Posterior vena cava (tissue), 2 donors: Measurements from ENCODE around the gene BCKDK. TPM values are rescaled to one million over a fixed set of nuclear protein-coding genes. Genes with fewer than 3 reads are reported as not detected.
A peak's percentile ranks its signal among the peaks of the same experiment; 100 is the strongest.
"Not testable (repeated sequence)": the region's sequence is repeated elsewhere in the genome, so short reads cannot be mapped to it uniquely, and the experiment has no call there.

Experiments
- DNase-seq: peaks from one replicate; pipeline ENCODE4 v3.0.0-alpha.2; 2020; ENCODE audit warnings: low spot score
- intact Hi-C, 2 donors: fragments of 100-400 bp; cut with DNase I; formaldehyde crosslinking; loops; one replicate each; pipeline versions ENCODE4 v1.14.1 to v1.14.2; 2022 to 2023
- total RNA-seq, 2 donors: library from RNA; stranded (reverse); fragmentation: NEBNext Ultra II Directional; extraction: Animal tissue kit (Norgen Biotek cat#: 25700); gene quantifications; one replicate each; pipeline ENCODE4 v1.2.1, GENCODE V29; 2021
- donor health status: DM: yes; HTN: yes; CAD: no.
- donor health status: DM: yes; HTN: yes; CAD: no.

Gene BCKDK
- total RNA-seq, 2 donors from 2014 or later, result 29.8 to 30.6 TPM

- intact Hi-C loops, result loop anchor here in 1 of 2 donors (10.0 kb wide), 1 partner anchor 374 kb away; no protein-coding TSS in a partner anchor
- no peak for DNase-seq
These were observed 19.0 kb upstream of the BCKDK start for GRCh38 chr16:31089199-31089598.

DNA sequence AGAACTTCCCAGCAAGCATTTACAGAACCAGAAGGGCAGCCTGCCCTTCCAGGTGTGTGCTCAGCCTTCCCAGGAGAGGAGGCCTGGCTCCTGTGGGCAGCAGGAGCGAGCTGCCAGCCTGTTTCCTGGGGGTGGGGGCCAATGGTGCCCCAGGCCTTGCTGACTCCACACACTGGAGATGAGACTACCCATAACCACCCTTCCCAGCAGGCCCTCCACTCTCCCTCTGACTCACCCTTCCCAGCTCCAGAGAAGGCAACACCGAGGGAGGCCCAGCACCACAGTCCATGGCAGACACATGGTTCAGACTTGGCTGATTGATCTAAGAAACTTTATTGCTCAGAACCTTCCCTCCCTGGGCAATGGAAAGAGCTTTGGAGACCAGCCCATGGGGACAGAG, 17.6 kb upstream of the BCKDK start:
- intact Hi-C loops, result loop anchor here in 1 of 2 donors (10.0 kb wide), 1 partner anchor 106 kb away; the partner anchor contains the start of gene HSD3B7
- DNase-seq, result peak; percentile 50

DNA sequence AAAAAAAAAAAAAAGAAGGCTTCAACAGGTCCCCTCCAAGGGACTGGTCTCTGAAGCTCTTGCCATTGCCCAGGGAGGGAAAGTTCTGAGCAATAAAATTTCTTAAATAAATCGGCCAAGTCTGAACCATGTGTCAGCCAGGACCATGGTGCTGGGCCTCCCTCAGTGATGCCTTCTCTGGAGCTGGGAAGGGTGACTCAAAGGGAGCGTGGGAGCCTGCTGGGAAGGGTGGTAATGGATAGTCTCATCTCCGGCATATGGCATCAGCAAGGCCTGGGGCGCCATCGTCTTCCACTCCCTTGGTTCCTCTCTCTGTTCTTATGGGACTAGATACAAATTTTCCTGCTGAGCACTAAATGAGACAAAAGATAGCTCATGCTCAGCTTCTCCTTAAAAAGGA, 15.9 kb upstream of the BCKDK start:
- intact Hi-C loops, result loop anchor here in 1 of 2 donors (10.0 kb wide), 1 partner anchor 108 kb away; the partner anchor contains the start of gene HSD3B7
- DNase-seq, result peak; percentile 76

- peak; percentile 72 for DNase-seq
- intact Hi-C loops, result loop anchor here in 1 of 2 donors (10.0 kb wide), 1 partner anchor 108 kb away; the partner anchor contains the start of gene HSD3B7
These were observed 15.0 kb upstream of the BCKDK start for GRCh38 chr16:31093132-31093703.

GRCh38 chr16:31094088-31094423, 14.1 kb upstream of the BCKDK start:
- intact Hi-C loops, result loop anchor here in 1 of 2 donors (10.0 kb wide), 1 partner anchor 109 kb away; the partner anchor contains the start of gene HSD3B7
- DNase-seq, result no peak

DNA sequence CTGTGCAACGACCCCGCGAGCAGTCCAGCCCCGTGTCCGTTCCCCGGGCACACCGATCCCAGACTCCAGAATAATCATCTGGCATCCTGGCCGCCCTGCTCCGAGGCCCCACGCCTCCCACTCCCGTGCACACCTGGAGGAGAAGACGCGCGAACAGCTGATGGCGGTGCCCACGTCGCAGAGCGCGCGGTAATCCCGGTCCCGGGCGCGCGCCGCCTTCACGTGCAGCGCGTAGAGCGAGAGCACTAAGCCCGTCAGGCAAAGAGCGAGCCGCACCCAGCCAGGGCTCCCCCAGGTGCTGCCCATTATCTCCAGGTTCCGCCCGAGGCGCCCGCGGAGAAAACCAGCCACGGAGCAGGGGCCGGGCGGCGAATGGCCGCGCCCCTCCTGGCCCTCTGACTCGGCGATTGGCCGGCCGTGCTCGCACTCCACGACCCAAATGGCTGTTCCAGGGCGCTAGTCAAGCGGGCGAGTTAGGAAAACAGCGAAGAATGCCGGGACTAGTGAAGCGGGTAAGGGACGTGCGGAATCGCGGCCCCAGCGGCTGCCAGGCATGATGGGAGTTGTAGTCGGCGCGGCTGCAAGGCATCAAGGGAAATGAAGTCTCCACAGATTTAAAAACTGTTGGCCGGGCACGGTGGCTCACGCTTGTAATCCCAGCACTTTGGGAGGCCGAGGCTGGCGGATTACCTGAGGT, 13.6 kb upstream of the BCKDK start, which contains the start of gene VKORC1:
Gene VKORC1, minus strand, starts transcription at position 374 of the 697 bp plus-strand sequence. Its CDS starts 68 bp downstream, at position 306.
- peak; percentile 99 for DNase-seq
- intact Hi-C loops, result loop anchor here in 1 of 2 donors (10.0 kb wide), 1 partner anchor 110 kb away; the partner anchor contains the start of gene HSD3B7

GRCh38 chr16:31099860-31100638, 8.1 kb upstream of the BCKDK start:
- intact Hi-C loops, result loop anchor here in 1 of 2 donors (10.0 kb wide), 1 partner anchor 115 kb away; the partner anchor contains the start of gene HSD3B7
- no peak for DNase-seq

DNA sequence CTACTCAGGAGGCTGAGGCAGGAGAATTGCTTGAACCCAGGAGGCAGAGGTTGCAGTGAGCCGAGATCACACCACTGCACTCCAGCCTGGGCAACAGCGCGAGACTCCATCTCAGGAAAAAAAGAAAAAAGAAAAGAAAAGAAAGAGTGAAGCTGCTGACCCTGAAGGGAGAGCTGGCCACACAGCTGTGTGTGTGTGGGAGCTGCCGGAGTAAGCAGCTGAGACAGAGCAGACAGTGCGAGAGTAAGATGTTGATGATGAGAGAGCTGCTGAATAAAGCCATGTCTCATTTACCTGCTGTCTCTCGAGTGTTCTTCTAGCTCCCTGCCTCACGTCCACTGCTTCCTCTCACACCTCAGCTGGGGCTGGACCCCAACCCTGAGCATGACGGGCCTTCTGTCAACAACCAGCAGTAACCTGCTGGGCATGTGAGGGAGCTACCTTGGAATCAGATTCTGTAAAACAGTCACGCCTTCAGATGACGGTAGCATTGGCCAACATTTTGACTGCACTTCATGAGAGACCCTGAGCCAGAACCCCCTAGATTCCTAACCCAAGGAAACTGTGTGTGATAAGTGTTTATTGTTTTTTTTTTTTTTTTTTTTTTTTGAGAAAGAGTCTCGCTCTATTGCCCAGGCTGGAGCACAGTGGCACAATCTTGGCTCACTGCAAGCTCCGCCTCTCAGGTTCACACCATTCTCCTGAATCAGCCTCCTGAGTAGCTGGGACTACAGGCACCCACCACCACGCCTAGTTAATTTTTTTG, 7.1 kb upstream of the BCKDK start:
- intact Hi-C loops, DNase-seq: not testable (repeated sequence)

GRCh38 chr16:31105677-31106213, 2.4 kb upstream of the BCKDK start:
- intact Hi-C loops, result no loop called here
- DNase-seq, result peak; percentile 95

DNA sequence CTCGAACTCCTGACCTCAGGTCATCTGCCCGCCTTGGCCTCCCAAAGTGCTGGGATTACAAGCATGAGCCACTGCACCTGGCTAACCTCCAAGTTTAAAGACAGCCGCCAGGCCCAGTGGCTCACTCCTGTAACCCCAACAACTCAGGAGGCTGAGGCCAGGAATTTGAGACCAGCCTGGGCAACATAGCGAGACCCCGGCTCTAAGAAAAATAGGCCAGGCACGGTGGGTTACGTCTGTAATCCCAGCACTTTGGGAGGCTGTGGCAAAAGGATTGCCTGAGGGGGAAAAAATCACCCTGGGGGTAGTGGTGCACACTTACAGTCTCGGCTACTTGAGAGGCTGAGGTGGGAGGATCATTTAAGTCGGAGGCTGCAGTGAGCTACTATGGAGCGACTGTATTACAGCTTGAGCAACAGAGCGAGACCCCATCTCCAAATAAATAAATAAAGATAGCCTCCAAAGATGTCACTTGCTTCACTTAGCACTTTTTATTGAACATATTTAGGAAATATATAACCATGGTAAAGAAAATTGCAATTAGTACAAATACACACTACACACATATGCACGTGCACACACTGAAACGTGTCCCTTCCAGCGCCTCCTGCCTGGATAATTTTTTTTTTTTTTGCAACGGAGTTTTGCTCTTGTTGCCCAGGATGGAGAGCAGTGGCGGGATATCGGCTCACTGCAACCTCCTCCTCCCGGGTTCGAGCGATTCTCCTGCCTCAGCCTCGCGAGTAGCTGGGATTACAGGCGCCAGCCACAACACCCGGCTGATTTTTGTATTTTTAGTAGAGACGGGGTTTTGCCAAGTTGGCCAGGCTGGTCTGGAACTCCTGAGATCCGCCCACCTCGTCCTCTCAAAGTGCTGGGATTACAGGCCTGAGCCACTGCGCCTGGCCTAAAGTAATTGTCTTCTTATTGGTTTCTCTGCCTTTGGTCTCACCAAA, 1.4 kb upstream of the BCKDK start:
- DNase-seq, result no peak
- intact Hi-C loops, result no loop called here

DNA sequence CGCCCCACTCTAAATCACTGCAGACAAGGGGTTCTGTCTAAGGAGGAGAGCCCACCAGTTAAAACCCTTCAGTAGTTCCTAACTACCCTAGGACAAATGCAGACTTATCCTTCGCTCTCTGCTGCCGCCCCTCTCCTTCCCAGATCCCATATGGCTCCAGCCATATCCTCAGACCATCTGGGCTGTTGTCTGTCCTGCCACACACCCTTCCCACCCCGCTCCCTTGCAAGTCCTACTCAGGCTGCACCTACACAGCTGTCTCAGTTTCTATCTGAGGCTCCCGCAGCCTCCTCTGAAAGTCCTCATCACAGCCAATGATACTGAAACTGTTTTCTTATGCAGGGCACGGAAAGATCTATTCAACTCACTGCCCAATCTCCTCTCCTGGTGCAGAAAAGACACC, 720 bp upstream of the BCKDK start:
- intact Hi-C loops, result no loop called here

GRCh38 chr16:31108794-31109558, 790 bp downstream of the BCKDK start:
- intact Hi-C loops, result no loop called here
- no peak for DNase-seq

More for the DNA sequence above, 720 bp upstream of the BCKDK start:
- no peak for DNase-seq

DNA sequence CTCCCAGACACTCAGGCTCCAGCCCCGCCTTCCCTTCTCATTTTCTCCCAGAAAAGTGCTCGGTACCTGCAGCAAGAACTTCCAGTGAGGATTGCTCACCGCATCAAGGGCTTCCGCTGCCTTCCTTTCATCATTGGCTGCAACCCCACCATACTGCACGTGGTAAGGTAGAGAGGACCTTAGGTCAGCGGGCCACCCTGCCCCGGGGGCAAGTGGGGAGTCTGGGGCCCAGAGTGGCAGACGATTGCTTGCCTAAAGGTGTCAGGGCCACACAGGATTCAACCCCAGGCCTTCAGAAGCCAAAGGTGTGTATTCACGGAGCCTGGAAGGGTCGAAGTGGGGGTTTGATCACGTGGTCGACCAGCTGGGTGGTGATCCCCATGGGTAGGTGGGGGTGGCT, 1.4 kb downstream of the BCKDK start:
- DNase-seq, result no peak
- intact Hi-C loops, result no loop called here

DNA sequence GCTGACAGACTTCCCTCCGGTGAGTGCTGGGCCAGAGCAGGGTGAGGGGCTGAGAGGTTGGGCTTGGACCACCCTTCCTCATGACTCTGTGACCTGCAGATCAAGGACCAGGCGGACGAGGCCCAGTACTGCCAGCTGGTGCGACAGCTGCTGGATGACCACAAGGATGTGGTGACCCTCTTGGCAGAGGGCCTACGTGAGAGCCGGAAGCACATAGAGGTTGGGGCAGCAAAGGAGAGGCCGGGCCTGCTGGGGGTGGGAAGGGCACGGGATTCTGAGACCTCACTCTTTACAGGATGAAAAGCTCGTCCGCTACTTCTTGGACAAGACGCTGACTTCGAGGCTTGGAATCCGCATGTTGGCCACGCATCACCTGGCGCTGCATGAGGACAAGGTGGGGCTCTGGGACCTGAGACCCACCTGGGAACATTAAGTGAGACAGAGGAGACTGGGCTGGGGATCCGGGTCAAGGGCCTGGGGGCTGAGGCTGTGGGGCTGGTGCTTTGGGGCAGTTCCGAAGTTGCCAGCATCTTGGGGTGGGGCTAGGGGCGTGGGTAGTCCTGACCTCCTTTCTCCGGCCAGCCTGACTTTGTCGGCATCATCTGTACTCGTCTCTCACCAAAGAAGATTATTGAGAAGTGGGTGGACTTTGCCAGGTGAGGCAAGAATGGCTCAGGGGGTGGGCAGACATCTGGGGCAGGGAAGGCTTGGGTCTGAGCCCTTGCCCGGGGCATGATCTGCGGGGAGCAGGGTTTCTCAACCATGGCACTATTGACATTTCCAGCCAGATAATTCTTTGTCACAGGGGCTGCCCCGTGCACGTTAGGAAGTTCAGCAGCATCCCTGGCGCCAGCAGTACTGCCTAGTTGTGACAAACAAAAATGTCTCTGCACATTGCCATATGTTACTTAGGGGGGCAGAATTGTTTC, 2.2 kb downstream of the BCKDK start:
- intact Hi-C loops, result no loop called here
- DNase-seq, result no peak

DNA sequence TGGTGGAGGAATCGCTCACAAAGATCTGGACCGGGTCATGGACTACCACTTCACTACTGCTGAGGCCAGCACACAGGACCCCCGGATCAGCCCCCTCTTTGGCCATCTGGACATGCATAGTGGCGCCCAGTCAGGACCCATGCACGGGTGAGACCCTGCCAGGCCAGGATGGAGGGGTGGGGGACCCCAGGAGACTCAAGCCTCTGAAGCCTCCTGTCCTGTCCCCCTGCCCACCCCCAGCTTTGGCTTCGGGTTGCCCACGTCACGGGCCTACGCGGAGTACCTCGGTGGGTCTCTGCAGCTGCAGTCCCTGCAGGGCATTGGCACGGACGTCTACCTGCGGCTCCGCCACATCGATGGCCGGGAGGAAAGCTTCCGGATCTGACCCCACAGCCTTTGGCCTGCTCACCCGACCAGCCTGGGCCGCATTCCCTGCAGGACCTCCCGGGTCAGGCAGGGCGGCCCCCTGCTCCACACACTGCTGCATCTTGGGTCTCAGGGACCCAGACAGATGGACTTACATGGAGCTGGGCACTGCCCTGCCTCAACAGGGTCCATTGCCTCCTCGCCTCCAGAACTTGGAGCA, 3.8 kb downstream of the BCKDK start:
- intact Hi-C loops, result no loop called here
- no peak for DNase-seq

DNA sequence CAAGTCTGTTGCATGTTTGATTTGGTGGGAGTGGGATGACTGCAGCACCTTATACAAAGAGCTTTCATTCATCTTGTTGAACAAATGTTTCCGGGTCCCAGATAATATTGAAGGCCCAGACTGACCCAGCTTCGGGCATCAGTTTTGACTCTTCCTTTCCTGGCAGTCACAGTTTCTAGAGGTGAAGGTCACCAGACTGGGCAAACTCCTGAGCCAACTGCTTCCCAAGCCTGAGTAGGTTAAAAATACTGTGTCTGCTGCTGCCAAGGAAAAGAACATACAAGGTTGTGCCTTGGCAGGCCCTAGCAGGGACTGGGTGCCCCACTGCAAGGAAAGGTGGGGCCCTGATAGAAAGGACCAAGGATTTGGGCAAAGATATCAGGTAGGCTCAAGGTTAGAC, 4.5 kb downstream of the BCKDK start:
- intact Hi-C loops, result no loop called here
- no peak for DNase-seq
